GM23338 (cell line): ENCODE results near the gene HOXA3.

Experiments
- CREB1 ChIP-seq: fragments of 250-450 bp; sonication (Bioruptor Pico); IDR thresholded peaks from 2 replicates; pipeline ENCODE4 v1.5.0; 2020; ENCODE audit warnings: low read depth, mild to moderate bottlenecking, moderate library complexity
- EZH2phosphoT487 ChIP-seq: fragments of 200-600 bp; sonication (generic); IDR thresholded peaks from one replicate; pipeline ENCODE4 v1.8.1; 2018; ENCODE audit warnings: antibody characterized with exemption; ENCODE audit not compliant: unreplicated experiment
- TF ChIP-seq, protein P1 (sequence below), 2 experiments: fragments of 200-600 bp in 1 of 2; sonication (generic) in 1 of 2; conservative IDR thresholded peaks; 2 replicates each; pipeline versions ENCODE4 v1.5.1 to v1.6.1; 2016 to 2017; ENCODE audit warnings: antibody characterized with exemption in 2 of 2, low read depth in 2 of 2, mild to moderate bottlenecking in 2 of 2, moderate library complexity in 1 of 2

DNA sequence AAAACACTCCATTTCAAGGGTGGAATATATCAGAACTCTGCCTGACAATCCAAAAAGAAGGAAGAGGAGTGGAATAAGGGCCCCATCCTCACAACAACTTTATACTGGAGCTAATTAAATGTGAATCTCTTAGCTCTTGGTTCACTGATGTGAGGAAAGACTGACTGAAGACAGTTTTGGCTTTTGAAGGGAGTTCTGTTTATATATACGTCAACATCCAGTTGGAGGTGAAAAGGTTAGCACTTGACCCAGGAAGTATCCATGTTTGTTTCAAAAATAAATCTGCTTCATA is 59.6 kb downstream of the HOXA3 start:
- TF ChIP-seq EZH2phosphoT487 = no peak
- TF ChIP-seq, protein P1, sequence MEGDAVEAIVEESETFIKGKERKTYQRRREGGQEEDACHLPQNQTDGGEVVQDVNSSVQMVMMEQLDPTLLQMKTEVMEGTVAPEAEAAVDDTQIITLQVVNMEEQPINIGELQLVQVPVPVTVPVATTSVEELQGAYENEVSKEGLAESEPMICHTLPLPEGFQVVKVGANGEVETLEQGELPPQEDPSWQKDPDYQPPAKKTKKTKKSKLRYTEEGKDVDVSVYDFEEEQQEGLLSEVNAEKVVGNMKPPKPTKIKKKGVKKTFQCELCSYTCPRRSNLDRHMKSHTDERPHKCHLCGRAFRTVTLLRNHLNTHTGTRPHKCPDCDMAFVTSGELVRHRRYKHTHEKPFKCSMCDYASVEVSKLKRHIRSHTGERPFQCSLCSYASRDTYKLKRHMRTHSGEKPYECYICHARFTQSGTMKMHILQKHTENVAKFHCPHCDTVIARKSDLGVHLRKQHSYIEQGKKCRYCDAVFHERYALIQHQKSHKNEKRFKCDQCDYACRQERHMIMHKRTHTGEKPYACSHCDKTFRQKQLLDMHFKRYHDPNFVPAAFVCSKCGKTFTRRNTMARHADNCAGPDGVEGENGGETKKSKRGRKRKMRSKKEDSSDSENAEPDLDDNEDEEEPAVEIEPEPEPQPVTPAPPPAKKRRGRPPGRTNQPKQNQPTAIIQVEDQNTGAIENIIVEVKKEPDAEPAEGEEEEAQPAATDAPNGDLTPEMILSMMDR (conservative IDR thresholded peaks at IDR 0.05; ENCODE audit: low read depth in 2 of 2) = no peak
- TF ChIP-seq CREB1 = no peak
